GM19372 (cell line): Measurements from ENCODE around the gene CDK13.
"Not testable (repeated sequence)": the region's sequence is repeated elsewhere in the genome, so short reads cannot be mapped to it uniquely, and the experiment has no call there.

Source experiments
- ATAC-seq: cut with Tn5 transposase; IDR thresholded peaks from one replicate; pipeline ENCODE4 v1.9.1; 2021; ENCODE audit warnings: mild to moderate bottlenecking, low read depth, moderate library complexity; ENCODE audit not compliant: unreplicated experiment

CDK13 gene

DNA sequence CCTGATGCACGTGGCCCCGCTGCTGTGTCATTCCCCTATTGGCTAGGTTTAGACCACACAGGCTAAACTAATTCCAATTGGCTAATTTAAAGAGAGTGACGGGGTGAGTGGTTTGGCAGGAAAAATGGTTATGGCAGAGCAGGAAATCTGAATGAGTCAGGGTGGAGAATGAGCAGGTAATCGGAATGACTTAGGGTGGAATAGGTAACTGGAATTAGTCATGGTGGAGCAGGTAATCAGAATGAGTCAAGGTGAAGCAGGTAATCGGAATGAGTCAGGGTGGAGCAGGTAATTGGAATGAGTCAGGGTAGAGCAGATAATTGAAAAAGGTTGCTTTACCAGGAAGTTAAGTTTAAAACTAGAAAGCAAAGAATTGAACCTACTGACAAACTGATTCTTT is 191.9 kb downstream of the CDK13 start:
- ATAC-seq, result not testable (repeated sequence)

DNA sequence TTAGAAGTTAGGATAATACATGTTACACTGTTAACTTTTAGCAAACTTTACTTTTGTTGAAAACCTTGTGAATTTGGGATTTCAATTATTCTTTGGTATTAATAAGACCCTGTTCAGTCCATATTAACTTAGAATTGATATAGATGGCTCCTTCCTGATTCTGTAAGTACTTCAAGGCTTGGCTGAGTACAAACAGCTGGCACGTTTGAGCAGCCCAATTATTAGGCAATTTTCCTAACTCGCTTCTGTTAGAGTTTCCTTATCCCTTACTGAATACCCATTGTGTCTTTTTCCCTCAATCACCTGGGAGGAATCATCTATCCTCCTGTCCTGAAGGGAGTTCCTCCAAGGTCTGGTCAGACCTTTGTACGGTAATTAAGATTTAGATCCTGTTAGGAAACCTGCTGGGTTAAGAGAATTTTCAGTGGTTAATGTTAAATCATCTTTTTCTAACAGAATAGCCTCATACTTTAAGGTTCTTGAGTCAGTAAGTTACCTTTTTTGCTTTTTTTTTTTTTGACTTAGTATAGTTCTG is 195.6 kb downstream of the CDK13 start:
- not testable (repeated sequence) for ATAC-seq

DNA sequence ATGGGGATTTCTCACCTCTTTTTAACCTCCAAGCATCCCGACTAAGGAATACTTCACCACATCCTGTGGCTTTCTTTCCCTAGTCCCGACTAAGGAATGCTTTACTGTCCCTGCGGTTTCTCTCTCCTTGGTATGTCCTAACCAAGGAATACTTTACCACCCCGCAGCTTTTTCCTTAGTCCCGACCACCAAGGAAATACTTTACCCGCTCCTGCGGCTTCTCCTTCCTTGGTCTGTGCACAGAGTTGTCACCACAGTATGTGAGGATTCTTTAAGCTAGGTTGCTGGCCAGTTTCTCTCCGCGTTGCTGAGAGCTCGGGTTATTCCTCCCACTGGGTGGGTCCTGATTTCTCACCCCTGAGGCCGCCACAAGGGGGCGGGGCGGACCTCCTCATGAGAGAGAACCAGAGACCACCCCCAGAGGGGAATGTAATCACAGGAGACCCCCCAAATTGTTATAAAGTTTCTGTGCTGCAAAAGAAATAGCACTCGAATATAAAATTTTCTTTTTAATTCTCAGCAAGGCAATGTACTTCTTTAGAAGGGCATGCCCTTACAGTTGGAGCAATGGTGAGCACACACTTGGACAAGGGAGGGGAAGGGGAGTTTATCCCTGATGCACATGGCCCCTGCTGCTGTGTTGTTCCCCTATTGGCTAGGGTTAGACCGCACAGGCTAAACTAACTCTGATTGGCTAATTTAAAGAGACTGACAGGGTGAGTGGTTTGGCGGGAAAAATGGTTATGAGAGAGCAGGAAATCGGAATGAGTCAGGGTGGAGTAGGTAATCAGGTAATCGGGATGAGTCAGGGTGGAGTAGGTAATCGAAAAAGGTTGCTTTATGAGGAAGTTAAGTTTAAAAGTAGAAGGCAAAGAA is 197.6 kb downstream of the CDK13 start:
- ATAC-seq, result no peak

DNA sequence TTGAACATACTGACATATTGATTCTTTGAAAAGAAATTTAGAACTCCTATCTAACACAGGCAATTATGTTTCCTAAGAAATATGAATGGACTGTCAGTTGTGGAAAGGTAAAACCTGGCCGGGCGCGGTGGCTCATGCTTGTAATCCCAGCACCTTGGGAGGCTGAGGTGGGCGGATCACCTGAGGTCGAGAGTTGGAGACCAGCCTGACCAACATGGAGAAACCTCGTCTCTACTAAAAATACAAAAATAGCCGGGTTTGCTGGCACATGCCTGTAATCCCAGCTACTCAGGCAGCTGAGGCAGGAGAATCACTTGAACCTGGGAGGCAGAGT is 198.2 kb downstream of the CDK13 start:
- ATAC-seq, result not testable (repeated sequence)

DNA sequence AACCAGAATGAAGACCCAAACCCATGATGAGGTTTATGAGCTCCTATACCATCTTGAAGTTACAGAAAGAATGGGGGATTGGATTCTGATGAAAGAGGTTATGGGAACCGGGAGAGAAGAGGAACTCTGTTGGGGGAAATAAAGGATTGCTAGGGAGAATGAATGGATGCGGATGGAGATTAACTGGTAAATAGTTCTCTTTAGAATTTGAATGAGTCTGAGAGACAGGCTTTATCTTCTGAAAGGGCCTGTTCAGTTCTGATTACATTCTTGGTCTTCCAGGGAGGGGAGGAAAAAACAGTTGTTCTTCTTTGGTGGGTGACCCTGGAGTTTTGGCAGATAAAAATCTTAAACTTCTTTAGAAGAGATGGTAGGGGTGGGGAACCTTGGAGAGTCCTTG is 198.6 kb downstream of the CDK13 start:
- ATAC-seq, result no peak
